Tibial nerve (tissue), 4 donors: ENCODE data around the gene MC1R.

Experiments used
- EP300 ChIP-seq, 2 donors: sonication (generic); formaldehyde crosslinking; IDR thresholded peaks; one replicate each; pipeline ENCODE4 v1.6.1; 2017; ENCODE audit warnings: antibody characterized with exemption in 2 of 2, mild to moderate bottlenecking in 1 of 2
- POLR2A ChIP-seq, 2 donors: fragments of 450-650 bp; IDR thresholded peaks; one replicate each; pipeline ENCODE4 v1.6.1; 2017; ENCODE audit warnings: antibody characterized with exemption in 2 of 2, mild to moderate bottlenecking in 2 of 2, moderate library complexity in 2 of 2
- TF ChIP-seq, protein P1 (sequence below), 5 experiments: fragments of 200-600 bp in 3 of 5; fragments of 450-650 bp in 2 of 5; sonication (generic) in 3 of 5; IDR thresholded peaks; one replicate each; pipeline ENCODE4 v1.5.1; 2016 to 2019; ENCODE audit warnings: antibody characterized with exemption in 5 of 5, mild to moderate bottlenecking in 3 of 5, moderate library complexity in 2 of 5

DNA sequence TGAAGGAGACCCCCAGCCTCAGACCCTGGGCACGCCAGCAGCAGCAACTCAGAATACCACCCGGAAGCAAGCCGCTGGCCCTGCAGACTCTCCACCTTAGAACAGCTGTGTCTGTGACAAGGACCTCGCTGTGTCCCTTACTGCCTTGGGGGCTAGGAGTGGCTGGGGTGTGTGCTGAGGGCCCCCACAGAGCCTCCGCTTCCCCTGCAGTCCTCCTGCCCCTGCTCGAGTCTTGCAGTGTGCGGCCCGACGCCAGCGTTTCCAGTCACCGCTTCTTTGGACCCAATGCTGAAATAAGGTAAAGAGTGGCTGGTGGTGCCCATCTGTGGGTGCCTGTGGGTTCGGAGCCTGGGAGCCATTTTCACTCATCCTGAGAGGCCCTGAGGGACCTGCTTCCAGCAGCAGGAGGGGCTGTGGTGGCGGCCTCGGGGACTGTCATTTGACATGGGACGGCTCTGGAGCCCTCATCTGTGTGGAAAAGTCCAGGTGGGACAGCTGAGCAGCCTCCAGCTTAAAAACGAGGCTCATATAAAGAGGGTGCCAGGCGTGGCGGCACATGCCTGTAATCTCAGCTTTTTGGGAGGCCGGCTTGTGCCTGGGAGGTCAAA, 14.7 kb upstream of the MC1R start:
- TF ChIP-seq, protein P1, sequence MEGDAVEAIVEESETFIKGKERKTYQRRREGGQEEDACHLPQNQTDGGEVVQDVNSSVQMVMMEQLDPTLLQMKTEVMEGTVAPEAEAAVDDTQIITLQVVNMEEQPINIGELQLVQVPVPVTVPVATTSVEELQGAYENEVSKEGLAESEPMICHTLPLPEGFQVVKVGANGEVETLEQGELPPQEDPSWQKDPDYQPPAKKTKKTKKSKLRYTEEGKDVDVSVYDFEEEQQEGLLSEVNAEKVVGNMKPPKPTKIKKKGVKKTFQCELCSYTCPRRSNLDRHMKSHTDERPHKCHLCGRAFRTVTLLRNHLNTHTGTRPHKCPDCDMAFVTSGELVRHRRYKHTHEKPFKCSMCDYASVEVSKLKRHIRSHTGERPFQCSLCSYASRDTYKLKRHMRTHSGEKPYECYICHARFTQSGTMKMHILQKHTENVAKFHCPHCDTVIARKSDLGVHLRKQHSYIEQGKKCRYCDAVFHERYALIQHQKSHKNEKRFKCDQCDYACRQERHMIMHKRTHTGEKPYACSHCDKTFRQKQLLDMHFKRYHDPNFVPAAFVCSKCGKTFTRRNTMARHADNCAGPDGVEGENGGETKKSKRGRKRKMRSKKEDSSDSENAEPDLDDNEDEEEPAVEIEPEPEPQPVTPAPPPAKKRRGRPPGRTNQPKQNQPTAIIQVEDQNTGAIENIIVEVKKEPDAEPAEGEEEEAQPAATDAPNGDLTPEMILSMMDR (IDR thresholded peaks at IDR 0.05) = no peak
- TF ChIP-seq POLR2A (IDR thresholded peaks at IDR 0.05) = no peak
- no peak for TF ChIP-seq EP300 (IDR thresholded peaks at IDR 0.05)
